ENCODE results near the gene BPIFB4.

DNA sequence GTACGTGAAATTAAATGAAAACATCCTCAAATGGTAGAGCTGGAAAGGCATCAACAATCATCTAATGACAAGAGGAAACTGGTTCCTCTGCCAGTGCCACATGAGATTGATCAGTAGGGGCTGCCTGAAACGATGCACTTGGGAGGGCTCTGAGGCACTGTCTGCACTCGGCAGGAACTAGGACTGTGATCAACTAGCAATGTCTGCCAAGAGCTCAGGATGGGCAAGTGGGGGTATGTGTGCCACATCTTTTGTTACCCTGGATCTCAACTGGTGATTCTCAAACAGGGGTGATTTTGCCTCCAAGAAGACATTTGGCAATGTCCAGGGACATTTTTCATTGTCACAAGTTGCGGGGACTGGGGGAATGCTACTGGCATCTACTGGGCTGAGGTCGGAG, 46.1 kb upstream of the BPIFB4 start:
- TF ChIP-seq, protein P1, sequence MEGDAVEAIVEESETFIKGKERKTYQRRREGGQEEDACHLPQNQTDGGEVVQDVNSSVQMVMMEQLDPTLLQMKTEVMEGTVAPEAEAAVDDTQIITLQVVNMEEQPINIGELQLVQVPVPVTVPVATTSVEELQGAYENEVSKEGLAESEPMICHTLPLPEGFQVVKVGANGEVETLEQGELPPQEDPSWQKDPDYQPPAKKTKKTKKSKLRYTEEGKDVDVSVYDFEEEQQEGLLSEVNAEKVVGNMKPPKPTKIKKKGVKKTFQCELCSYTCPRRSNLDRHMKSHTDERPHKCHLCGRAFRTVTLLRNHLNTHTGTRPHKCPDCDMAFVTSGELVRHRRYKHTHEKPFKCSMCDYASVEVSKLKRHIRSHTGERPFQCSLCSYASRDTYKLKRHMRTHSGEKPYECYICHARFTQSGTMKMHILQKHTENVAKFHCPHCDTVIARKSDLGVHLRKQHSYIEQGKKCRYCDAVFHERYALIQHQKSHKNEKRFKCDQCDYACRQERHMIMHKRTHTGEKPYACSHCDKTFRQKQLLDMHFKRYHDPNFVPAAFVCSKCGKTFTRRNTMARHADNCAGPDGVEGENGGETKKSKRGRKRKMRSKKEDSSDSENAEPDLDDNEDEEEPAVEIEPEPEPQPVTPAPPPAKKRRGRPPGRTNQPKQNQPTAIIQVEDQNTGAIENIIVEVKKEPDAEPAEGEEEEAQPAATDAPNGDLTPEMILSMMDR (IDR thresholded peaks at IDR 0.05), result no peak
- TF ChIP-seq POLR2A (IDR thresholded peaks at IDR 0.05), result no peak
- no peak for TF ChIP-seq POLR2AphosphoS5 (IDR thresholded peaks at IDR 0.05)
